GM18499 (cell line): Measurements from ENCODE around the gene OR4D1.
"Not testable (repeated sequence)": the region's sequence is repeated elsewhere in the genome, so short reads cannot be mapped to it uniquely, and the experiment has no call there.

Experiments
- ATAC-seq: cut with Tn5 transposase; IDR thresholded peaks from one replicate; pipeline ENCODE4 v1.9.1; 2021; ENCODE audit warnings: moderate number of reproducible peaks; ENCODE audit not compliant: insufficient read depth, unreplicated experiment

The OR4D1 gene

GRCh38 chr17:58147930-58148434, at the start of gene OR4D1:
TSS of gene OR4D1 (plus strand) at chr17:58148384. CDS start at chr17:58155154, 6,770 bp downstream.
- no peak for ATAC-seq

- ATAC-seq: no peak
These were observed 47.7 kb upstream of the OR4D1 start for GRCh38 chr17:58100506-58100905.

DNA sequence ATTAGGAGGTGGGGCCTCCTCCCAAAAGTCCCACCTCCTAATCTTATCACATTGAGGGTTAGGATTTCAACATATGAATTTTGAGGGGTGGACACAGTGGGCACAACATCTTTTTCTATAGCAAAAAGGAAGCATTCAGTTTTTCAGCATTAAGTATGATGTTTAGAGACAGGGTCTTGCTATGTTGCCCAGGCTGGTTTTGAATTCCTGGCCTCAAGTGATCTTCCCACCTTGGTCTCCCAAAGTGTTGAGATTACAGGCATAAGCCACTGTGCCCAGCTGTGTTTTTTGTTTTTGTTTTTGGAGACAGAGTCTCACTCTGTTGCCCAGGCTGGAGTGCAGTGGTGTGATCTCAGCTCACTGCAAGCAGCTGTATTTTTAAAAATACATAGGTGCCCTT, 46.3 kb upstream of the OR4D1 start:
- not testable (repeated sequence) for ATAC-seq

DNA sequence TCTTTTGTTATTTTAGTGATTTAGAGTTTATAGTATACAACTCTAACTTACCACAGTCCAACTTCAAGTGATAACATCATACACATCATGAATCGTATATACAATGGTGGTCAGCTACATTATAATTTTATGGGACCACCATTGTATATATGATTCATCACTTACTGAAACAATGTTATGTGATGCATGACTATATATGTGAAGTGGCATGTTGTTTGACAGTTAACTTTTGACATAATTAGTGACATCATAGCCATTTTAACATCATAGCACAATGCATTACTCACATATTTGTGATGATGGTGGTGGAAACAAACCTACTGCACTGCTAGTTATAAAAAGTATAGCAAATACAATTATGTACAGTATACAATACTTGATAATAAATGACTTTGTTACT, 43.1 kb upstream of the OR4D1 start:
- no peak for ATAC-seq

GRCh38 chr17:58107306-58107705, 40.9 kb upstream of the OR4D1 start:
- ATAC-seq: no peak

- ATAC-seq: no peak
These were observed 39.0 kb upstream of the OR4D1 start for GRCh38 chr17:58109197-58109596.

GRCh38 chr17:58110012-58110411, 38.2 kb upstream of the OR4D1 start:
- ATAC-seq: no peak

DNA sequence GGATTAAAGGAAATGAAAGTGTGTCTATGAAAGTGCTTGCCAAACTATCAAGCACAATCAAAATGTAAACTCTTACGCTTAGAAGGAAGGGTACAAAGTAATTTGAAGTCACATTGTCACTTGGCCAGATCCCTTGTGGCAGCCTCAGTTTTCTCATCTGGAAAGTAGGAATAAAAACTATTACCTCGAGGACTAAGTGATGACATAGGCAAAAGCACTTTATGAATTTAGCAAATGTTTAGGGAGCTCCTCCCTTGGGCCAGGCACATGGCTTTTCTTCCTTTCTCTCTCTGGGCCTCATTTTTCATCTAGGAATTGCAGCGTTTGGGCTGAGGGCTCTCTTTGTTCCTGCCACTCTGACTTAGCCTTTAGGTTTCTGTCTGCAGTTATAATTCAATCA, 36.5 kb upstream of the OR4D1 start:
- no peak for ATAC-seq

DNA sequence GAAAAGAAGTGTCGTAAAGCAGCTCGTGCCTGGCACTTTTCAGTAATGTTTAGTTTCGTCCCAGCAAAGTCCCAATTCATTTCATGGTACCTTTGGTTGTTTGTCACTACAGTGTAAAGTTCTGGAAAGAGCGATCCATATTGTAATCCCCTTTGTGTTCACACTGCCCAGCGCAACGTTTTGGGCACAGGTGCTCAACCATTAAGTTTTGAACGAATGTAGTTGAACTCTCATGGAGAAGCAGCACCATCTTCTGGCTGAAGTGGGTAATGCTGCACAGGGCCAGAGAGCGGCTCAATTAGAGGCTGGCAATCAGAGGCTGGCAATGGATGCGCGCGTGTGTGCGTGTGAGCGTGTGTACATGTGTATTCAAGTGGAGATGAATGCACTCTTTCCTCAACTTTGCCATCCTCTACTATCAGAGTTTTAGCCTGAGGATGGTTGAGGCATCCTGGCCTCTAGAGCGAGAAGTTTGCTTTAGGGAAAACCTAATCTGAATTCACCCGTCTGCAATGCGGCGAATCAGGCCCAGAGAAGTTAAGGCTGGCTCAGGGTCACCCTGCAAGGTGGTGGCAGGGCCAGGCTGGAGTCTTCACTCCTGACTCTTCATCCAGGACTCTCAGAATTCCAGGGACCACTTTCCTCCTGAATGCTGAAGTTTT, 35.1 kb upstream of the OR4D1 start:
- ATAC-seq: no peak

- no peak for ATAC-seq
These were observed 34.2 kb upstream of the OR4D1 start for GRCh38 chr17:58113947-58114346.

GRCh38 chr17:58117382-58117781, 30.8 kb upstream of the OR4D1 start:
- ATAC-seq: no peak

DNA sequence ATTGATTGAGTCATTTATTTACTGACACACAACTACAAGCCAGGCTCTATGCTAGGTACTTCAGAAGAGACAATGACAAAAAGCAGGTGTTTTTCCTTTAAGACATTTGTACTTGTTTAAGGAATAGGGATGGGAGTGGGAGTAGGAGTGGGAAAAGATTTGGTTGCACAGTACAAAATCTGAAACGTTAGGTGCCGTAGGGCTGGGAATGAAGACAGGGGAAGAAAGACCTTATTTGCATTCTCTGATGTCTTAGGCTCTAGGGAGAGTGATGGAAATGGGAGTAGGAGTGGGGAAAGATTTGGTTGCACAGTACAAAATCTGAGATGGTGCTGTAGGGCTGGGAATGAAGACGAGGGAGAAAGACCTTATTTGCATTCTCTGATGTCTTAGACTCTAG, 28.7 kb upstream of the OR4D1 start:
- no peak for ATAC-seq

GRCh38 chr17:58120195-58120822, 27.9 kb upstream of the OR4D1 start:
- ATAC-seq: no peak

DNA sequence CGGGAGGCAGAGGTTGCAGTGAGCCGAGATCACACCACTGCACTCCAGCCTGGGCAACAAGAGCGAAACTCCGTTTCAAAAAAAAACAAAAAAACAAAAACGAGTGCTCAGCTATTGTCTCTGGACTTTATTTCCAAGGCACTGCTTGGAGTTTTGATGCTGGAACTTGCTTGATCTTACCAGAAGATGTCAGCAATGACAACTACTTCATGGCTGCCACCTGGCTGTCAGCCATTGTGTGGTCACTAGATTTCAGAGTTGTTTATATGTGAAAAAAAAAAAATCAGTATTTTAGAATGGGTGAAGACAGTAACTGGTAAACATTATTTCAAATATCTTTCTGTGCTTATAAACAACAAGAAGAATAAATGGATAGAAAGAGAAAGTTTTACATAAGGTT, 26.3 kb upstream of the OR4D1 start:
- ATAC-seq: no peak

GRCh38 chr17:58127846-58128245, 20.3 kb upstream of the OR4D1 start:
- no peak for ATAC-seq

DNA sequence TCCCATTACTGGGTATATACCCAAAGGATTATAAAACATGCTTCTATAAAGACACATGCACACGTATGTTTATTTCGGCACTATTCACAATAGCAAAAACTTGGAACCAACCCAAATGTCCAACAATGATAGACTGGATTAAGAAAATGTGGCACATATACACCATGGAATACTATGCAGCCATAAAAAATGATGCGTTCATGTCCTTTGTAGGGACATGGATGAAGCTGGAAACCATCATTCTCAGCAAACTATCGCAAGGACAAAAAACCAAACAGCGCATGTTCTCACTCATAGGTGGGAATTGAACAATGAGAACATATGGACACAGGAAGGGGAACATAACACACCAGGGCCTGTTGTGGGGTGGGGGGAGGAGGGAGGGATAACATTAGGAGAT, 15.5 kb upstream of the OR4D1 start:
- ATAC-seq: not testable (repeated sequence)

GRCh38 chr17:58136669-58137279, 11.4 kb upstream of the OR4D1 start:
- no peak for ATAC-seq

- ATAC-seq: no peak
These were observed 6.7 kb upstream of the OR4D1 start for GRCh38 chr17:58141505-58141904.

DNA sequence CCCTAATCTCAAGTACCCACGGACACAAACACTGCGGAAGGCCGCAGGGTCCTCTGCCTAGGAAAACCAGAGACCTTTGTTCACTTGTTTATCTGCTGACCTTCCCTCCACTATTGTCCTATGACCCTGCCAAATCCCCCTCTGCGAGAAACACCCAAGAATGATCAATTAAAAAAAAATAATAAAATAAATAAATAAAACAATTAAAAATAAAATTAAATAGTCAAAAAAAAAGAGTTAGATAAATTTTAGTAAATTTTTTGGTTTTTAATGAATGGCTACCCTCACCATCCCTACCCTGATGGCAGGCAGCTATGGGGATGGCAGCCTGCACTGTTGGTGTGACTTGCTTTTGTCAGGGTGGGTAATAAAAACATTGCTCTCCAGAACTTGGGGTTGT, 4.8 kb upstream of the OR4D1 start:
- ATAC-seq: not testable (repeated sequence)

DNA sequence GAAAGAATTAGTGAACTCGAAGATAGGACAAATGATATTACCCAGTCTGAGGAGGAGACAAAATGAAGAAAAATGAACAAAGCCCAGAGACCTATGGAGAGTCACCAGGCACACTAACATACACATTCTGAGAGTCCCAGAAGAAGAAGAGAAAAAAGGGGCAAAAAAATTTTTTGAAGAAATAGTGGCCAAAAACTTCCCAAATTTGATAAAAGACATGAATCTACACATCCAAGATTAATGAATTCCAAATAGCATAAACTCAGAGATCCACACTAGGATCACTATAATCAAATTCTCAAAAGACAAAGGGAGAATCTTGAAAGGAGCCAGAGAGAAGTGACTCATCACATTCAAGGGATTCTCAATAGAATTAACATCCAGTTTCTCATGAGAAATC, 3.4 kb upstream of the OR4D1 start:
- ATAC-seq: no peak

DNA sequence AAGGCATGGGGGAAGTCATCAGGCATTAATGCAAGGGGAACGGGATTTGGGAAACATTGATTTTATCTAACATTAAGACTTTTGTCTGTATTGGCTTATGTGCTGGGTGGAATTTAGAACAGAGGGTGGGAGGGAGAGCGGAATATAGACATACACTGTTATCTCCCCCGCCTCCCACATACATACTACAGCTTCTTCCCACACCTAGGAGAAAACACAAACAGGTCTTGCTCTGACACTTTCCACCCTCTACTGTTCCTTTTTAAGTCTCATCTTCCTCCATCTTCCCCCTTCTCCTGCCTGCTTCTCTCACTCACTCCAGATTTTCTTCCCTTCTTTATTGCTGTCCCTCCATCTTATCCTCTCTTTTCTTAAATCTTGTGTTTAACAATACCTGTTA, 425 bp downstream of the OR4D1 start:
- no peak for ATAC-seq

- no peak for ATAC-seq
These were observed 2.2 kb downstream of the OR4D1 start for GRCh38 chr17:58150394-58150793.
